ENCODE results near the gene CRTC3.

CRTC3 gene

DNA sequence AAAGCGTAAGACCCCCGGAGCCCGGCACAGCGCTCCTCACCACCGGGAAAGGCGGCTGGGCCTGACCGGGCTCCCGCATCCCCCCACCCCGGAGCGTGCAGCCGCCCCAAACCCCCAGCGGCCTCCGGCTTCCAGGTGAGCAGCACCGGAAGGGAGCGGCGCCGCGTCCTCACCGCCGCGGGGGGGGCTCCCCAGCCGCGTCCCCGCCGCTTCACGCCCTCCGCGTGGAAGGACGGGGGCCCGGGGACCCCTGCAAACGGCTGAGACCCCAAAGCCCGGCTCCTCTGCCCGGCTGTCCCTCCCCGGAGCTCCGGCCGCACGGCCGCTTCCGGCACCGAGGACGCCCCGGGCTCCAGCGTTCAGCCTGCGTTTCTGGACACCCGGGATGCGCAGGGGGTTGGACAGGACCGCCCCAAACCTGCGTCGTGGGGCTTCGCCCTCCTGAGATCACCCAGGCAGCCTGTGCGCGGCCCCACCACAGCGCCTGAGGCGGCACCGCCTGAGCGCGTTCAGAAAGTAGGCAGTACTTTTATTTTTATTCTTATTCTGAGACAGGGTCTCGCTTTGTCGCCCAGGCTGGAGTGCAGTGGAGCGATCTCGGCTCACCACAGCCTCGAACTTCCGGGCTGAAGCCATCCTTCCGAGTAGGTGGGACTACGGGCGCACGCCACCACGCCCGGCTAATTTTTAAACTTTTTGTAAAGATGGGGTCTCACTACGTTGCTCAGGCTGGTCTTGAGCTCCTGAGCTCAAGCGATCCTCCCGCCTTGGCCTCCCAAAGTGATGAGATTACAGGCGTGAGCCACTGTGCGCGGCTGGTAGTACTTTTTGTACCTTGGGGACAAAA lies 135.8 kb downstream of the CRTC3 start:
- no peaks in the 10 kb centered on the region for H3K9me3 ChIP-seq (replicated peaks in 1 of 2; ENCODE audit: control insufficient read depth in 2 of 2, insufficient read depth in 1 of 2, low read depth in 1 of 2, low read length in 2 of 2)
- H3K4me2 ChIP-seq (ENCODE audit: insufficient read depth, low read length, poor library complexity, severe bottlenecking): no peak overlapping the region
- no peak overlapping the region for H2BK15ac ChIP-seq (ENCODE audit: low read length)
- no peak overlapping the region for H3K14ac ChIP-seq (ENCODE audit: low read length)
- no peak overlapping the region for H2BK120ac ChIP-seq (ENCODE audit: low read depth, low read length)
- no peak for DNase-seq (ENCODE audit: low spot score)
- H3K4me3 ChIP-seq (ENCODE audit: low read length in 2 of 2): no peak overlapping the region
- H3K79me1 ChIP-seq (ENCODE audit: low read depth, low read length): no peaks in the 10 kb centered on the region
- peaks cover 0 to 2% of the 10 kb centered on the region in 2 donors for H3K4me1 ChIP-seq (ENCODE audit: control insufficient read depth in 2 of 2, insufficient read depth in 1 of 2, low read depth in 1 of 2, low read length in 2 of 2)
- H3K9ac ChIP-seq (ENCODE audit: low read depth, low read length, poor library complexity): peak overlapping the region; percentile 40
- no peaks in the 10 kb centered on the region for H3K36me3 ChIP-seq (replicated peaks in 1 of 2; ENCODE audit: control insufficient read depth in 2 of 2, insufficient read depth in 2 of 2, low read length in 2 of 2)
- H4K8ac ChIP-seq (ENCODE audit: low read depth, low read length): no peak overlapping the region
- H2AK5ac ChIP-seq (ENCODE audit: low read depth, low read length): no peak overlapping the region
- H4K91ac ChIP-seq (ENCODE audit: low read depth, low read length, poor library complexity): no peak overlapping the region
- H3K27ac ChIP-seq (replicated peaks; ENCODE audit: low read length): no peak overlapping the region
- no peak overlapping the region for H2AFZ ChIP-seq (ENCODE audit: low read length)
- no peak overlapping the region for H2BK12ac ChIP-seq (ENCODE audit: low read length)
- no peak overlapping the region for H2BK5ac ChIP-seq (ENCODE audit: low read length)
- peak overlapping the region; percentile 63 for H3K23ac ChIP-seq (ENCODE audit: low read depth, low read length, poor library complexity)
- H3K4ac ChIP-seq (ENCODE audit: low read length): no peak overlapping the region
- H3K27me3 ChIP-seq (ENCODE audit: control insufficient read depth in 3 of 3, insufficient read depth in 3 of 3, low read depth in 1 of 3, low read length in 3 of 3): no peaks in the 10 kb centered on the region
- H3K18ac ChIP-seq (ENCODE audit: low read length): no peak overlapping the region
- no CpG with 5 or more reads among the region's 75 CpGs for WGBS, 2 donors (ENCODE audit: extremely low coverage in 2 of 2, insufficient read length in 2 of 2, insufficient replicate concordance in 1 of 2)

DNA sequence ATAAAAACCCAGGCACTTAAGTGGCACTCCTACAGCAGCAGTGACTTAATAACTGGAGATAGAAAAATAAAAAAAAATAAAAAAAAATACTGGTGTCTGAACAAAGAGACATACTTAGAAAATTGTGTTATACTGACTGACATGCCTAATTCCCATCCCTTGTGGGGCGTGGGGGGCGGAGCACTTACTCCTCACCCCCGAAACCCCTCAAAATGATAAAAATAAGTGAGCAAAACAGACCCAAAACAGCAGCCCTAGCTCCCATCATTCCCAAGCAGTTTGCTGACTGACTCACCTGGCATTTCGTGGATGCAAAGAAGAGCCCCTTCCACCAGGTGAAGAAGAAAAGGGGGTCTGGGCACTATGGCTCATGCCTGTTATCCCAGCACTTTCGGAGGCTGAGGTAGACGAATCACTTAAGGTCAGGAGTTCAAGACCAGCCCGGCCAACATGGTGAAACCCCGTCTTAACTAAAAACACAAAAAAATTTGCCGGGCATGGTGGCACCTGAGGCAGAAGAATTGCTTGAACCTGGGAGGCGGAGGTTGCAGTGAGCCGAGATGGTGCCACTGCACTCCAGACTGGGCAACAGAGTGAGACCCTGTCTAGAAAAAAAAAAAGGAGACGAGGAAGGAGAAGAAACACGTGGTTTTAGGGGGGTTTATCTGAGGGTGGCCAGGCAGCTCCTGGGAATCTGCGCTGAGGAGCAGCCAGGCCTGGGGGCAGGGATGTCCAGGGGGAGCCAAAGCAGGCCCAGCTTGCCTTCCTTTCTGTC lies 136.6 kb downstream of the CRTC3 start:
- Histone ChIP-seq H3K14ac (ENCODE audit: low read length) (no peak overlapping the region), H2BK120ac (ENCODE audit: low read depth, low read length) (no peak overlapping the region), H2BK12ac (ENCODE audit: low read length) (no peak overlapping the region), H2AK5ac (ENCODE audit: low read depth, low read length) (no peak overlapping the region), H3K27ac (replicated peaks; ENCODE audit: low read length) (no peak overlapping the region), H3K9me3 (replicated peaks in 1 of 2; ENCODE audit: control insufficient read depth in 2 of 2, insufficient read depth in 1 of 2, low read depth in 1 of 2, low read length in 2 of 2) (no peaks in the 10 kb centered on the region), H2AFZ (ENCODE audit: low read length) (no peak overlapping the region), H3K4ac (ENCODE audit: low read length) (no peak overlapping the region), H3K27me3 (ENCODE audit: control insufficient read depth in 3 of 3, insufficient read depth in 3 of 3, low read depth in 1 of 3, low read length in 3 of 3) (no peaks in the 10 kb centered on the region), H3K79me1 (ENCODE audit: low read depth, low read length) (no peaks in the 10 kb centered on the region), H2BK5ac (ENCODE audit: low read length) (no peak overlapping the region), H3K36me3 (replicated peaks in 1 of 2; ENCODE audit: control insufficient read depth in 2 of 2, insufficient read depth in 2 of 2, low read length in 2 of 2) (no peaks in the 10 kb centered on the region), H3K23ac (ENCODE audit: low read depth, low read length, poor library complexity) (no peak overlapping the region), H3K9ac (ENCODE audit: low read depth, low read length, poor library complexity) (no peak overlapping the region), H3K4me3 (ENCODE audit: low read length in 2 of 2) (no peak overlapping the region), H3K4me1 (ENCODE audit: control insufficient read depth in 2 of 2, insufficient read depth in 1 of 2, low read depth in 1 of 2, low read length in 2 of 2) (no peaks in the 10 kb centered on the region), H3K18ac (ENCODE audit: low read length) (no peak overlapping the region), H3K4me2 (ENCODE audit: insufficient read depth, low read length, poor library complexity, severe bottlenecking) (no peak overlapping the region), H4K8ac (ENCODE audit: low read depth, low read length) (no peak overlapping the region), H2BK15ac (ENCODE audit: low read length) (no peak overlapping the region), H4K91ac (ENCODE audit: low read depth, low read length, poor library complexity) (no peak overlapping the region)
- DNase-seq (ENCODE audit: low spot score): no peak
- WGBS, 2 donors (ENCODE audit: extremely low coverage in 2 of 2, insufficient read length in 2 of 2, insufficient replicate concordance in 1 of 2): no CpG with 5 or more reads among the region's 14 CpGs

DNA sequence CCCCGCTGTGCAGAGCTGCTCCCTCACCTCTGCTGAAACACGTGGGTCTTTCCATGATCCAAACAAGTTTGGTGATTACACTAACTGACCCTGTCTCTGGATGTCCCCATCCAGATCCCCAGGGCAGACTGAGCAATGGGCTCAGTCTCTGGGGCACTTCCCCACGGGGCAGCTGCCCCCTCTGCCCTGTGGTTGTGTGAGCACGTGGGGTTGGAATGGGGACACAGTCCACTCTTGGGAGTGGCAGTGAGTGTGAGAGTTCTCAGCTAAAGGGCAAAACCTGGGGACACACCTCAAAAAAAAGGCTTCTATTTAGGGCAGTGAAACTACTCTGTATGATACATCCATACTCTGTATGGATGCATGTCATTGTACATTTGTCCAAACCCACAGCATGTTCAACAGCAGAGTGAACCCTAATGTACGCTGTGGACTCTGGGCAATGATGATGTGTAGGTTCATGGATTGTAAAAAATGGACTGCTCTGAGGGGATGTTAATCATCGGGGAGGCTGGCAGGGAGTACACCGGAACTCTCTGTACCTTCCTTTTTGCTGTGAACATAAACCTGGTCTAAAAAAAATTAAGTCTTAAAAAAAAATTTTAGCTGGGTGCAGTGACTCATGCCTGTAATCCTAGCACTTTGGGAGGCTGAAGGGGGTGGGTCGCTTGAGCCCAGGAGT lies 137.5 kb downstream of the CRTC3 start:
- H2BK5ac ChIP-seq (ENCODE audit: low read length): no peak overlapping the region
- H3K27me3 ChIP-seq (ENCODE audit: control insufficient read depth in 3 of 3, insufficient read depth in 3 of 3, low read depth in 1 of 3, low read length in 3 of 3): no peaks in the 10 kb centered on the region
- no peak overlapping the region for H3K23ac ChIP-seq (ENCODE audit: low read depth, low read length, poor library complexity)
- H2BK12ac ChIP-seq (ENCODE audit: low read length): no peak overlapping the region
- no peak overlapping the region for H3K4me3 ChIP-seq (ENCODE audit: low read length in 2 of 2)
- H3K4ac ChIP-seq (ENCODE audit: low read length): no peak overlapping the region
- H2BK120ac ChIP-seq (ENCODE audit: low read depth, low read length): no peak overlapping the region
- H3K27ac ChIP-seq (replicated peaks; ENCODE audit: low read length): no peak overlapping the region
- H4K8ac ChIP-seq (ENCODE audit: low read depth, low read length): no peak overlapping the region
- H3K14ac ChIP-seq (ENCODE audit: low read length): no peak overlapping the region
- no peak overlapping the region for H2AFZ ChIP-seq (ENCODE audit: low read length)
- H3K9me3 ChIP-seq (replicated peaks in 1 of 2; ENCODE audit: control insufficient read depth in 2 of 2, insufficient read depth in 1 of 2, low read depth in 1 of 2, low read length in 2 of 2): no peaks in the 10 kb centered on the region
- H3K4me2 ChIP-seq (ENCODE audit: insufficient read depth, low read length, poor library complexity, severe bottlenecking): no peak overlapping the region
- no peak overlapping the region for H3K9ac ChIP-seq (ENCODE audit: low read depth, low read length, poor library complexity)
- H4K91ac ChIP-seq (ENCODE audit: low read depth, low read length, poor library complexity): no peak overlapping the region
- H2AK5ac ChIP-seq (ENCODE audit: low read depth, low read length): no peak overlapping the region
- no peak overlapping the region for H2BK15ac ChIP-seq (ENCODE audit: low read length)
- no peak overlapping the region for H3K18ac ChIP-seq (ENCODE audit: low read length)
- WGBS, 2 donors (ENCODE audit: extremely low coverage in 2 of 2, insufficient read length in 2 of 2, insufficient replicate concordance in 1 of 2): no CpG with 5 or more reads among the region's 8 CpGs
- DNase-seq (ENCODE audit: low spot score): no peak
- no peaks in the 10 kb centered on the region for H3K36me3 ChIP-seq (replicated peaks in 1 of 2; ENCODE audit: control insufficient read depth in 2 of 2, insufficient read depth in 2 of 2, low read length in 2 of 2)
- H3K79me1 ChIP-seq (ENCODE audit: low read depth, low read length): no peaks in the 10 kb centered on the region
- H3K4me1 ChIP-seq (ENCODE audit: control insufficient read depth in 2 of 2, insufficient read depth in 1 of 2, low read depth in 1 of 2, low read length in 2 of 2): no peaks in the 10 kb centered on the region
